ENCODE results near the gene PIK3CG.
"Not testable (repeated sequence)": the region's sequence is repeated elsewhere in the genome, so short reads cannot be mapped to it uniquely, and the experiment has no call there.

The PIK3CG gene

DNA sequence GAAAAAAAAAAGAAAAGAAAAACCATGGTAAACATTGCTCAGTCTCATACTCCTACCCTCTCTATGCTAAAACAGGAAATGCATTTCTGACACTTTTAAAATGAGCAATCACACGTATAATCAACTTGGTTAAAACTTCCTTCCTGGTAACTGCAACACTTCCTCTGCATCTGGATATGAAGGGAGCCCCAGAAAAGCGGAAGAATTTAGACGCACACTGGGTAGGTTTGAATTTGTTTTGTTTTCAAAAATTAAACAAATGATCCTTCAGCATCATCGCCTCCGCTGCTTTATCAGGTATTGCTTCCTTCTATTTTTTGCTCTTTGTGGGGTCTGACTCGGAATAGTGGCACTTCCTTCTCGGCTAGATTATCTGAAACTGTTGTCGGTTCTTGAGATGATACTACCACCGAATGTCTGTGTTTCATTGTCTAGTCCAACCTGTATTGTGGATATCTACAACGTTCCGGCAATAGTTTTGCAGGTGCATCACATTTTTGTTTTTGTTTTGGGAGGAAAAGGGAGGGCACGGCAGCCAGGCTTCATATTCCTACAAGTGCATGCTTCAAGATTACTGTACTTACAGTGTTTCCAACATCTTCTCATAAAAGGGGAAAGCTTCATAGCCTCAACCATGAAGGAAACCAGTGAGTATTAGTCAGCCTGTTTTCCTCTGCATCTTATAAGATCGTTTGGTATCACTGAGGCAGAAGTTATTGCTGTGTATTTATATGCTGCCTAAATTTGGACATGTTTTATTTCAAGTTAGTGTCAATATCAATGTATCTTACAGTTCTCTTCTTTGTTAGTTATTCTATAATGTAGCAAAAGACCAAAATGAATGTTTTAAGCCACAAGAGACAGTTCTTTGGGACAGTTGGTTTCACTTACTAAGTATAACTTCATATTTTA lies at the start of gene PIK3CG:
PIK3CG (plus strand) TSS at position 153 of the 912 bp plus-strand sequence. CDS start 2,280 bp downstream, outside the sequence.
- DNase-seq (ENCODE audit: low read depth in 2 of 2): no peak

DNA sequence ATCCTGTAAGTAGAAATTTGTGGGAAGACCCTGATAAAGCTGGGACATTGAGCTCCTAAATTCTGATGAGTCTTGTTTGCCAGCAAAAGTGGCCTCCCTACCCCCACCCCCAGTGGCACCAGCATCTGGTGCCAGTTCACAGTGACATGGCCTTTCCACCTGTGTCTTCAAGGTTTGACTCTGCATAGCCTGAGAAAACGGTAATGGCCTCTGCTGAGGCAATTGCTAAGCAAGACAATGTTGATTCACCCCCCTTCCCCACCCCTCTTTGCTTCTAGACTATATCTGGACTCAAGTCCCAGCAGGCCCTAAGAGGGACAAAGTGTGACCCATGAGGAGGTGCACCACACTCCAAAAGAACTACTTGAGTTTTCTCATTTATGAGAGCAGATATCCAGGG lies 48.0 kb upstream of the PIK3CG start:
- no peak for DNase-seq (ENCODE audit: low read depth in 2 of 2)

- no peak for DNase-seq (ENCODE audit: low read depth in 2 of 2)
These were observed 46.3 kb upstream of the PIK3CG start for GRCh38 chr7:106818736-106819135.

- no peak for DNase-seq (ENCODE audit: low read depth in 2 of 2)
These were observed 45.5 kb upstream of the PIK3CG start for GRCh38 chr7:106819546-106819945.

GRCh38 chr7:106820321-106821217 lies 44.5 kb upstream of the PIK3CG start:
- DNase-seq (ENCODE audit: low read depth in 2 of 2): no peak

- DNase-seq (ENCODE audit: low read depth in 2 of 2): no peak
These were observed 41.5 kb upstream of the PIK3CG start for GRCh38 chr7:106823631-106824030.

DNA sequence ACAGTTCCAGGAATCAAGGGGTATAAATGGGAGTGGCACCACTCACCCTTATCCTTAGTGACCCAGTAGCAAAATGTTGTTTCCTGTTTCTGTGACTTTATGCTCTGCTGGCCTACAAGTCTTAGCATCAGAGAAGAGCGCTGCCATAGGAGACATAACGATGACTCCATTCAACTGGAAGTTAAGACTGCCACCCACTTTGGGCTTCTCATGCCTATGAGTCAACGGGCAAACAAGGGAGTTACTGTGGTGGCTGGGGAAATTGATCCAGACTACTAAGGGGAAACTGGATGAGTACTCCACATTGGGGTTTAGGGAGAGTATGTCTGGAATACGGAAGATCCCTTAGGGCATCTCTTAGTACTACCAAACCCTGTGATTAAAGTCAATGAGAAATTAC lies 40.6 kb upstream of the PIK3CG start:
- no peak for DNase-seq (ENCODE audit: low read depth in 2 of 2)

GRCh38 chr7:106827626-106828025 lies 37.5 kb upstream of the PIK3CG start:
- no peak for DNase-seq (ENCODE audit: low read depth in 2 of 2)

GRCh38 chr7:106829496-106829895 lies 35.6 kb upstream of the PIK3CG start:
- no peak for DNase-seq (ENCODE audit: low read depth in 2 of 2)

DNA sequence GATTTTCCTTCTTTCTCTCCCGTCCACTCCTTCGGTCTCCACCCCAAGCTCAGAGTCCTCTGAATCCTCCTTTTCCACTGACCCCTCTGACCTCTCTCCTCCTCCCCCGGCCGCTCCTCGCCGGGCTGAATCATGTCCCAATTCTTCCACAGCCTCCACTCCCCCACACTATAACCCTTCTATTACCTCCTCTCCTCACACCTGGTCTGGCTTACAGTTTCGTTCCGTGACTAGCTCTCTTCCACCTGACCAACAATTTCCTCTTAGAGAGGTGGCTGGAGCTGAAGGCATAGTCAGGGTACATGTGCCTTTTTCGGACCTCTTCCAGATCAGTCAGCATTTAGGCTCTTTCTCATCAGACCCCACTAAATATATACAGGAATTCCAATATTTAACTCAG lies 34.2 kb upstream of the PIK3CG start:
- not testable (repeated sequence) for DNase-seq (ENCODE audit: low read depth in 2 of 2)

DNA sequence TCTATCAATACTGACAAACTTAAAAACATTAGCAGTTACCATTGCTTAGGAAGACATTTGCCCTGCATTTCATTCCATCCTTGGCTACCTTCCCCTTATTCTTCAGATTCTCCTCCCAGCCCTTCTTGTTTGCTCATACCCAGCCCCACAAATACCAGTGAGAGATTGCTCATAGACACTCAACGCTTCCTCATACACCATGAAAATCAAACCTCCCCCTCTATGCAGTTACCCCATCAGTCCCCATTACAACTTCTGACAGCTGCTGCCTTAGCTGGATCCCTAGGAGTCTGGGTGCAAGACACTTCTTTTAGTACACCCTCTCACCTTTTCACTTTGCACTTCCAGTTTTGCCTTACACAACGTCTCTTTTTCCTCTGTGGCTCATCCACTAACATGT lies 28.3 kb upstream of the PIK3CG start:
- DNase-seq (ENCODE audit: low read depth in 2 of 2): no peak

DNA sequence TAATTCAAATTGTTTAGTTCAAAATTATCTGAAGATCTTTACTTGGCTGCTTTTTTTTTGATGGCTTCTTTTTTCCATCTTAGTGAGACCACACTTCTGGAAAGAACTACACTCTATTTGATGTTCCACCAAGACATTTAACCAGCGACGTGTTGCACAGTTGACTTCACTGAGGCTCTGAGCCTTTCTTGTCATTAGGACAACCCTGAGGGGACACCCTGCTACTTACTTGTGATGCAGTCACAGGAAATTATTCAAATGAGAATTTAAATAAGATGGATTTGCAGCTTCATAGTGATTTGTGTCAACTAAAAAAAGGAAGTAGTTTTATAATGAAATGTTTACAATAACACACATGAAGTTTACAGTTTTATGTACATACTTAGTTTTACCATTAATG lies 25.6 kb upstream of the PIK3CG start:
- no peak for DNase-seq (ENCODE audit: low read depth in 2 of 2)

GRCh38 chr7:106840342-106840741 lies 24.7 kb upstream of the PIK3CG start:
- DNase-seq (ENCODE audit: low read depth in 2 of 2): no peak

DNA sequence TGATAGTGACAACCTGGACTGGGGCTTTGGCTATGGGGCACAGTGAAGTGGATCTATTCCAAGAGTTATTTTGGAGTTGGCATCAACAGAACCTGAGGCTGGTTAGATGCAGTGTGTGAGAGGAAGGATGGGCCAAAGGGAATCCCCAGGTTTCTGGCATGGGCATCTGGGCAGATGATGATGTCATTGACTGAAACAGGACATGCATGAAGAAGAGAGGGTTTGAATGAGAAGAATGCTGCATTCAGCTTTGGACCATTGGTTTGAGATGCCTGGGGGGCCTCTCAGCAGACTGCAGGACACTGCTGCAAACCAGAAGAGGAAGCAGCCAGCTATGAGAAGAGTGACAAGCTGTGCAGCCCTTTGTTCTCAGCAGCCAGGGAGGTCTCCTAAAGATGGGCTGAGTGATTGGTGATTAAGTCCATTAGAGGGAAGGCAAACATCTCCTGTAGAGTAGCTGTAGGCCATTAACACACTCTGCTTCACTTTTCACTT lies 23.1 kb upstream of the PIK3CG start:
- no peak for DNase-seq (ENCODE audit: low read depth in 2 of 2)

GRCh38 chr7:106844279-106844997 lies 20.6 kb upstream of the PIK3CG start:
- no peak for DNase-seq (ENCODE audit: low read depth in 2 of 2)

DNA sequence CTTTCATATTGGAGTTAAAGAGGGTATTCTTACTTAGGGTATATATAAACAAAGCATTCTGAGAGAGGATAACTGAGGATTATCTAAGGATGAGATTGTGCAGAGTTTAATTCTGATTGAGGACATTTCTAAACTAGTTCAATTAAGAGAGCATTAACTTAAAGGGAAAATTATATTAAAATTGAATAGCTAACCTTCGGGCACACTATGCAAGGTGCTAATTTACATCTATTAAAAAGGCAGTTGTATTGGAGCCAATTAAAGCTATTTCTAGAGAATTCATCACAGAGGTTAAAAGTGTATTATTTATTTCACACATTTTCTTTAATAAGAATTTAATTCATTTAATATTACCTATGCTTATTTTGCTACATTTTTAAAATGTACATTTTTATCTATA lies 17.0 kb upstream of the PIK3CG start:
- DNase-seq (ENCODE audit: low read depth in 2 of 2): no peak

GRCh38 chr7:106848851-106849442 lies 16.1 kb upstream of the PIK3CG start:
- no peak for DNase-seq (ENCODE audit: low read depth in 2 of 2)

DNA sequence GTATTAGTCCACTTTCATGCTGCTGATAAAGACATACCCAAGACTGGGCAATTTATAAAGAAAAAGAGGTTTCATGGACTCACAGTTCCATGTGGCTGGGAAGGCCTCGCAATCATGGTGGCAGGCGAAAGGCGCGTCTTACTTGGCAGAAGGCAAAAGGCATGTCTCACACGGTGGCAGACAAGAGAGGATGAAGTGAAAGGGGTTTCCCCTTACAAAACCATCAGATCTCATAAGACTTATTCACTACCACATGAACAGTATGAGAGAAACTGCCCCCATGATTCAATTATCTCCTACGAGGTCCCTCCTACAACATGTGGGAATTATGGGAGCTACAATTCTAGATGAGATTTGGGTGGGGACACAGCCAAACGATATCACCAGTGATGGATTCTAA lies 13.4 kb upstream of the PIK3CG start:
- DNase-seq (ENCODE audit: low read depth in 2 of 2): not testable (repeated sequence)

GRCh38 chr7:106853250-106853908 lies 11.7 kb upstream of the PIK3CG start:
- no peak for DNase-seq (ENCODE audit: low read depth in 2 of 2)

DNA sequence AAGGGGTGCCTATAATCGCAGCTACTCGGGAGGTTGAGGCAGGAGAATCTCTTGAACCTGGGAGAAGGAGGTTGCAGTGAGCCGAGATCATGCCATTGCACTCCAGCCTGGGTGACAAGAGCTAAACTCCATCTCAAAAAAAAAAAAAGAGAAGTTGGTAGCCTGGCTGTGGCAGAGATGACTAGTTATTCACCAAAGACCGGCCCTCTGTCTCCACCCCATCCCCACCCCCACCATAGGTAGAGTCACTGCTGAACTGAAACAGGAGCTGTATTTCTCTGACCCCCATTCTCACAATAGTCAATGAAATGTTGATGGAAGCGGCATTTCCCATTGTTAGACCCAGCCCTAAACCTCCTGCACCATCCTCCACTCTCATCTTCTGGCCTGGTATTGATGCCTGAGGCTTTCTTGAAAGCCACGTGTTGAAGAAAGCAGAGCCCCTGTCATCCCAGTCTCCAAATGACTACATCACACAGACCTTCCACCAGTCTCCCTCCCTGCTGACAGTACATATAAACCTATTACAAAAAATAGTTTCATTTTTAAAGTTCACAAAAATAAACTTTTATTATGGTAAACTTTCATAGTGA lies 9.4 kb upstream of the PIK3CG start:
- DNase-seq (ENCODE audit: low read depth in 2 of 2): no peak

All from stimulated activated CD4-positive, alpha-beta T cell treated with anti-CD3 and anti-CD28 coated beads, Interleukin-12 subunit alpha, Interleukin-12 subunit beta, amount 100 ng/mL, for 24 hours (primary cell).